K562 (cell line): Measurements from ENCODE around the gene AGGF1. TPM values are rescaled to one million over a fixed set of nuclear protein-coding genes. Genes with fewer than 3 reads are reported as not detected.

ENCODE experiments used
- ATAC-seq: fragments of 200-7000 bp; cut with Tn5 transposase; 3 replicates; pipeline ENCODE4 v1.9.1; 2020; ENCODE audit warnings: moderate library complexity
- BruUV-seq: library from RNA; stranded (reverse); fragments of 400-500 nt; replicated peaks from 2 replicates; lab custom pipeline; 2021; lab: Mats Ljungman, UMichigan
- CTCF ChIA-PET: fragments of 300-600 bp; formaldehyde crosslinking; extraction: SDS; loops from one replicate; lab custom pipeline; 2021; ENCODE audit warnings: low intra/inter-chr PET ratio; lab: Yijun Ruan, JAX
- POLR2A ChIA-PET: fragments of 300-600, 350-650 bp; sonication (Branson Sonifier 250); formaldehyde crosslinking; extraction: SDS; loops from one replicate; lab custom pipeline; 2021; ENCODE audit warnings: antibody characterized with exemption, inconsistent platforms; lab: Yijun Ruan, JAX
- DNase-seq, 4 experiments: peaks; one replicate each; pipeline versions ENCODE4 v3.0.0 to v3.0.0-alpha.2; 2011 to 2018; ENCODE audit warnings: low spot score in 3 of 4, mixed read lengths in 3 of 4; ENCODE audit errors: extremely low read depth in 1 of 4
- FAIRE-seq: peaks from 2 replicates; lab custom pipeline; 2011; peaks lifted over from hg19 to GRCh38; lab: Jason Lieb, UNC
- H2AFZ ChIP-seq: 2 replicates; pipeline ENCODE4 v1.6.0; 2011; ENCODE audit warnings: low read depth, low read length, control low read depth, inconsistent platforms
- H3K27ac ChIP-seq: fragments of 200-600 bp; 3 replicates; pipeline ENCODE4 v1.8.0; 2011; ENCODE audit warnings: low read depth, mild to moderate bottlenecking, control low read depth, inconsistent platforms, low read length, moderate library complexity, mixed read lengths; ENCODE audit errors: extremely low read depth
- H3K27me3 ChIP-seq, 2 experiments: fragments of 300-600 bp in 1 of 2; 2 replicates in 1 of 2; 3 replicates in 1 of 2; pipeline versions ENCODE4 v1.6.0 to v1.8.0; 2011; ENCODE audit warnings: inconsistent platforms in 2 of 2, low read length in 2 of 2, mild to moderate bottlenecking in 1 of 2, mixed read lengths in 1 of 2, moderate library complexity in 1 of 2; ENCODE audit not compliant: control insufficient read depth in 2 of 2, insufficient read depth in 2 of 2
- H3K36me3 ChIP-seq: fragments of 300-600 bp; 3 replicates; pipeline ENCODE4 v1.8.0; 2011; ENCODE audit warnings: mild to moderate bottlenecking, low read length, inconsistent platforms; ENCODE audit not compliant: control insufficient read depth, insufficient read depth
- H3K4me1 ChIP-seq, 2 experiments: fragments of 200-600 bp in 1 of 2; replicated peaks in 1 of 2; 2 replicates in 1 of 2; 3 replicates in 1 of 2; pipeline versions ENCODE4 v1.5.1 to v1.8.0; 2011; ENCODE audit warnings: inconsistent platforms in 2 of 2, low read length in 2 of 2, mild to moderate bottlenecking in 1 of 2, mixed read lengths in 1 of 2, moderate library complexity in 1 of 2; ENCODE audit not compliant: control insufficient read depth in 2 of 2, insufficient read depth in 2 of 2
- H3K4me2 ChIP-seq: 2 replicates; pipeline ENCODE4 v1.6.1; 2011; ENCODE audit warnings: low read length, control low read depth, inconsistent platforms, mixed read lengths; ENCODE audit not compliant: insufficient read depth
- H3K4me3 ChIP-seq: fragments of 200-600 bp; sonication (generic), shearing (Covaris generic); 2 replicates; pipeline ENCODE4 v1.5.1; 2016; ENCODE audit warnings: control low read depth, inconsistent platforms
- H3K79me2 ChIP-seq: fragments of 200-600 bp; 3 replicates; pipeline ENCODE4 v1.8.0; 2011; ENCODE audit warnings: low read length, inconsistent platforms; ENCODE audit not compliant: control insufficient read depth, insufficient read depth
- H3K9ac ChIP-seq, 2 experiments: 2 replicates each; pipeline versions ENCODE4 v1.6.0 to v1.6.1; 2011; ENCODE audit warnings: low read depth in 2 of 2, low read length in 2 of 2, control low read depth in 1 of 2, inconsistent platforms in 1 of 2, mild to moderate bottlenecking in 1 of 2, mixed read lengths in 1 of 2; ENCODE audit not compliant: insufficient read depth in 1 of 2
- H3K9me1 ChIP-seq: one replicate; pipeline ENCODE4 v1.6.0; 2011; ENCODE audit warnings: inconsistent platforms, mild to moderate bottlenecking, low read length, moderate library complexity; ENCODE audit not compliant: control insufficient read depth, insufficient read depth
- H3K9me3 ChIP-seq: replicated peaks from 2 replicates; pipeline ENCODE4 v1.5.1; 2011; ENCODE audit warnings: low read depth, low read length, inconsistent platforms; ENCODE audit not compliant: control insufficient read depth, insufficient read depth
- H4K20me1 ChIP-seq: replicated peaks from 2 replicates; pipeline ENCODE4 v1.6.1; 2011; ENCODE audit warnings: low read length, inconsistent platforms, mixed read lengths; ENCODE audit not compliant: control insufficient read depth, insufficient read depth
- AFF1 ChIP-seq, 2 experiments: fragments of 450-650 bp; IDR thresholded peaks; 2 replicates each; pipeline ENCODE4 v1.6.1; 2018; ENCODE audit warnings: mild to moderate bottlenecking in 2 of 2, low read depth in 1 of 2; ENCODE audit not compliant: partially characterized antibody in 2 of 2
- ARID3B ChIP-seq: fragments of 250-450 bp; sonication (Bioruptor Pico); IDR thresholded peaks from 2 replicates; pipeline ENCODE4 v1.4.0; 2020; ENCODE audit warnings: borderline replicate concordance
- ETV5 ChIP-seq: sonication (generic); formaldehyde crosslinking; IDR thresholded peaks from 2 replicates; pipeline ENCODE4 v1.4.0; 2020; ENCODE audit warnings: low read depth, mild to moderate bottlenecking, missing genetic modification reagents
- GTF2B ChIP-seq: IDR thresholded peaks from 2 replicates; pipeline ENCODE4 v1.6.1; 2011; ENCODE audit not compliant: insufficient read length; ENCODE audit errors: extremely low read depth
- ZNF695 ChIP-seq: fragments of 450-650 bp; formaldehyde crosslinking; IDR thresholded peaks from 2 replicates; pipeline ENCODE4 v1.4.0; 2020; ENCODE audit warnings: mild to moderate bottlenecking, moderate library complexity
- WGBS: fragments of 100-300 bp; shearing (Covaris generic); methylation state at CpG from one replicate; pipeline ENCODE4 v1.1.6; 2016; ENCODE audit warnings: low coverage, mixed read lengths; ENCODE audit not compliant: insufficient coverage; ENCODE audit errors: missing lambda C conversion rate; 5-methylcytosine and 5-hydroxymethylcytosine counted together
- in situ Hi-C: fragments of 300-500 bp; cut with MboI; formaldehyde crosslinking; loops from 4 replicates; pipeline ENCODE4 v1.15.0; 2018; ENCODE audit warnings: inconsistent platforms, mixed read lengths
- intact Hi-C: fragments of 100-400 bp; cut with micrococcal nuclease; formaldehyde crosslinking; loops from 2 replicates; pipeline ENCODE4 v1.14.2; 2022
- polyA plus RNA-seq, 8 experiments: library from polyadenylated mRNA; depleted of rRNA in 4 of 8; stranded (reverse) in 5 of 8; unstranded in 3 of 8; fragments of >200 nt; fragmentation: Nextera tagmentation in 2 of 8; fragmentation: Illumina TruSeq in 1 of 8; extraction: Ambion mirVana in 2 of 8; extraction: Trizol in 1 of 8; gene quantifications; 2 replicates each; pipeline versions ENCODE4 v1.2.1 to v1.2.3, GENCODE V29; 2011 to 2014; ENCODE audit warnings: inconsistent platforms in 1 of 8, missing spikeins in 1 of 8
- total RNA-seq, 7 experiments: library from RNA; depleted of rRNA in 6 of 7; stranded (reverse); fragments of >200 nt in 6 of 7; fragmentation: Illumina TruSeq in 2 of 7; extraction: Trizol in 2 of 7; gene quantifications; 2 replicates each; pipeline versions ENCODE4 v1.2.1 to v1.2.3, GENCODE V29; 2011 to 2021; ENCODE audit warnings: low replicate concordance in 1 of 7

The AGGF1 gene
- total and polyA plus RNA-seq, 9 of the 15 experiments (the other 6 are each of a cell fraction or from before 2014, with no cell fraction given): 5.2 to 20.4 (median 13.4) TPM

- TF ChIP-seq AFF1 (IDR thresholded peaks at IDR 0.05; ENCODE audit: low read depth in 1 of 2, partially characterized antibody in 2 of 2) (no peak), ETV5 (CRISPR knock-in tag) (no peak), ZNF695 (CRISPR knock-in tag) (no peak)
- TF ChIP-seq, all 486 proteins: peak for 0
Observed at GRCh38 chr5:77008413-77008812, 21.8 kb upstream of the AGGF1 start (continued).

GRCh38 chr5:77010243-77010642, 20.0 kb upstream of the AGGF1 start:
- Histone ChIP-seq H3K36me3 (no peaks in the 10 kb centered on the region), H3K4me2 (no peak overlapping the region), H3K4me1 (no peaks in the 10 kb centered on the region), H3K9ac (no peak overlapping the region), H4K20me1 (no peaks in the 10 kb centered on the region), H3K9me3 (no peaks in the 10 kb centered on the region; the same call in 1 of the 2 replicates), H3K79me2 (no peaks in the 10 kb centered on the region)
- intact Hi-C loops: no loop called here
- DNase-seq: no peak
- 21% methylated on average over 5 of the region's 5 CpGs for WGBS
- FAIRE-seq: no peak
- in situ Hi-C loops: loop anchor here (10.0 kb wide), 1 partner anchor 405 kb away; no protein-coding TSS in a partner anchor
- TF ChIP-seq GTF2B: no peak
- TF ChIP-seq ARID3B (CRISPR knock-in tag): no peak
- TF ChIP-seq, all 486 proteins: peak for 0
- BruUV-seq: no TSS peak
- Histone ChIP-seq H2AFZ (no peak overlapping the region), H3K27me3 (peaks cover 0 to 4% of the 10 kb centered on the region in 2 experiments; a peak in 2 of 5 replicates), H3K9me1 (no peaks in the 10 kb centered on the region), H3K4me3 (no peak overlapping the region), H3K27ac (no peak overlapping the region)
- ATAC-seq: no peak
- ChIA-PET CTCF (no interaction called here), POLR2A (no interaction called here)
